GM21447 (cell line): Measurements from ENCODE around the gene CMC2.

Experiments
- ATAC-seq: cut with Tn5 transposase; IDR thresholded peaks from one replicate; pipeline ENCODE4 v1.9.1; 2021; ENCODE audit not compliant: unreplicated experiment

Gene CMC2

GRCh38 chr16:80936410-80936809, 70.3 kb downstream of the CMC2 start:
- ATAC-seq, result no peak

DNA sequence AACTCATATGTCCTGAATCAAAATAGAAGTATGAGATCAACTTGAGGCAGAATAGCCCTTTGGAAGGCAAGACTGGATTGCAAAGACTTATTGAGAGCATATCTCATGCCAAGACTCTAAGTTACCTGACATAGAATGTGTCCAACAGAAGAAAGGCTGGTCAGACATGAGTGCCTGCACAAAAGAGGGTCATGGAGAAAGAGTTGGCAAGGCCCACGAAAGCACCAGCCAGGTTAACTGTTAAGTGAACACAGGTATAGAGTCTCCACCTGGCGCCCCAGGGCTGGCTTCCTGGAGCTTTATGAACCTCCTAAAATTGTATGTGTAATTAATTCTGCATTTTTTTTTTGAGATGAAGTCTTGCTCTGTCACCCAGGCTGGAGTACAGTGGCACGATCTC, 71.0 kb downstream of the CMC2 start:
- ATAC-seq, result no peak

DNA sequence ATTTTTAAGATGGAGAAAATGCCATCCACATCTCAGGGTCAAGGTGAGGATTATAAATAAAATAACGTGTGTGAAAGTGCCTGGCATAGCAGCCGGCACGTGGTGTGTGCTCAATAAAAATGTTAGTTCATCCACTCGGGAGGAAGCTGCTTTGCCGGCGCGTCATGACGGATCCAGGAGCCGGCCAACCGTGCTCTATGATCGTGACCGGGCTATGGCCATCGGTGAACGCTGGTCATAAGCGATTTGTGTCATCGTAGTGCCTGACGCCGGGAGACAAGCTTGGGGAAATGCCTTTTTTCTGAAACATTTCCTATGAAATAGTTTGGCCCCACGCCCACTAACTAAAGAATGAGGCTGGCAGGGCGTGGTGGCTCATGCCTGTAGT, 74.0 kb downstream of the CMC2 start:
- no peak for ATAC-seq

GRCh38 chr16:80931801-80932707, 74.6 kb downstream of the CMC2 start:
- no peak for ATAC-seq

- peak; percentile 70 for ATAC-seq
These were observed 82.2 kb downstream of the CMC2 start for GRCh38 chr16:80924372-80924978.

- no peak for ATAC-seq
These were observed 83.3 kb downstream of the CMC2 start for GRCh38 chr16:80923356-80923755.
